Measurements from ENCODE around the gene TGFB1I1. TPM values are rescaled to one million over a fixed set of nuclear protein-coding genes. Genes with fewer than 3 reads are reported as not detected.

The TGFB1I1 gene
- total and polyA plus RNA-seq, 2 of the 13 experiments (the other 11 are each of a cell fraction or from before 2014, with no cell fraction given), result 0.80 to 2.9 TPM

- TF ChIP-seq FOXO1 (CRISPR knock-in tag; IDR thresholded peaks at IDR 0.05) (0 out of 2 replicates have a peak, but pooled peaks have one; percentile 30), ZNF34 (CRISPR knock-in tag; IDR thresholded peaks at IDR 0.05; ENCODE audit: borderline replicate concordance) (0 out of 2 replicates have a peak, but pooled peaks have one; percentile 43), SNAPC4 (CRISPR knock-in tag; IDR thresholded peaks at IDR 0.05) (no peak), MIXL1 (CRISPR knock-in tag; IDR thresholded peaks at IDR 0.05) (0 out of 2 replicates have a peak, but pooled peaks have one; percentile 13)
Observed at GRCh38 chr16:31460582-31461002, 11.4 kb upstream of the TGFB1I1 start (continued).

GRCh38 chr16:31461201-31461920 lies 10.6 kb upstream of the TGFB1I1 start:
- ChIA-PET CTCF (ENCODE audit: low intra/inter-chr PET ratio, low total read pairs) (no interaction called here), POLR2A (interaction anchor here (1.0 to 8.3 kb wide), 7 partner anchors 10 to 343 kb away, joined by 3 to 110 read pairs (median 8); partner anchors contain the start of genes FUS and RUSF1)
- Histone ChIP-seq H3K79me2 (ENCODE audit: insufficient read depth, low read length) (peaks cover 35% of the 10 kb centered on the region), H3K4me3 (replicated peaks in 1 of 3; ENCODE audit: insufficient read depth in 1 of 3, low read depth in 2 of 3, low read length in 3 of 3) (no peak overlapping the region), H3K27me3 (ENCODE audit: control insufficient read depth in 1 of 2, insufficient read depth in 2 of 2, low read length in 2 of 2) (no peaks in the 10 kb centered on the region; a peak in 1 of 5 replicates), H4K20me1 (ENCODE audit: insufficient read depth, low read length) (peaks cover 30% of the 10 kb centered on the region), H3K9ac (ENCODE audit: insufficient read depth, low read depth, low read length) (no peak overlapping the region), H2AFZ (ENCODE audit: low read length) (no peak overlapping the region), H3K36me3 (replicated peaks in 1 of 2; ENCODE audit: control insufficient read depth in 1 of 2, insufficient read depth in 2 of 2, low read length in 2 of 2) (peaks cover 33 to 45% of the 10 kb centered on the region in 2 experiments), H3K4me1 (ENCODE audit: insufficient read depth, low read length) (peaks cover 28% of the 10 kb centered on the region), H3K4me2 (ENCODE audit: low read depth, low read length) (no peak overlapping the region), H3K9me3 (ENCODE audit: low read length) (no peaks in the 10 kb centered on the region), H3K27ac (ENCODE audit: extremely low read length, insufficient read depth, low read length) (no peak overlapping the region)
- intact Hi-C loops (cut with micrococcal nuclease; ENCODE audit: unreplicated experiment), result no loop called here
- ATAC-seq (no peak), DNase-seq (ENCODE audit: low spot score) (no peak), FAIRE-seq (no peak)
- no TSS peak for BruUV-seq (replicated peaks)
- 92% methylated on average over 10 of the region's 10 CpGs for WGBS (ENCODE audit: low lambda C conversion rate)
- in situ Hi-C loops (cut with HindIII; ENCODE audit: extremely low pct_ligation_motif_present, low pct_unique_long_range_greater_than_20kb), result no loop called here
- TF ChIP-seq HCFC1 (IDR thresholded peaks at IDR 0.05; ENCODE audit: low read depth, low read length) (no peak), HNRNPK (IDR thresholded peaks at IDR 0.05; ENCODE audit: low read depth, low read length, poor library complexity, severe bottlenecking) (no peak), MXD4 (CRISPR knock-in tag; IDR thresholded peaks at IDR 0.05) (no peak), ZNF510 (CRISPR knock-in tag; IDR thresholded peaks at IDR 0.05; ENCODE audit: low read depth) (no peak), ZNF143 (CRISPR knock-in tag; IDR thresholded peaks at IDR 0.05) (no peak), ZBED4 (CRISPR knock-in tag; IDR thresholded peaks at IDR 0.05; ENCODE audit: borderline replicate concordance) (no peak)
